GM12801 (cell line): Measurements from ENCODE around the gene PREX1.

Source experiments
- CTCF ChIP-seq: IDR thresholded peaks from one replicate; pipeline ENCODE4 v1.5.1; 2011; ENCODE audit warnings: control low read depth; ENCODE audit not compliant: insufficient read length; ENCODE audit errors: extremely low read depth

PREX1 gene

GRCh38 chr20:48608756-48609155 is 219.0 kb downstream of the PREX1 start:
- TF ChIP-seq CTCF, result no peak

GRCh38 chr20:48607544-48607865 is 220.3 kb downstream of the PREX1 start:
- no peak for TF ChIP-seq CTCF

GRCh38 chr20:48606841-48607543 is 220.8 kb downstream of the PREX1 start:
- TF ChIP-seq CTCF, result no peak

- TF ChIP-seq CTCF, result no peak
These were observed 221.5 kb downstream of the PREX1 start for GRCh38 chr20:48606172-48606840.

- TF ChIP-seq CTCF, result no peak
These were observed 222.2 kb downstream of the PREX1 start for GRCh38 chr20:48605364-48606171.

- TF ChIP-seq CTCF, result no peak
These were observed 222.9 kb downstream of the PREX1 start for GRCh38 chr20:48604936-48605335.

- no peak for TF ChIP-seq CTCF
These were observed 223.4 kb downstream of the PREX1 start for GRCh38 chr20:48604426-48604825.
